ENCODE data around the gene ZNF326.

DNA sequence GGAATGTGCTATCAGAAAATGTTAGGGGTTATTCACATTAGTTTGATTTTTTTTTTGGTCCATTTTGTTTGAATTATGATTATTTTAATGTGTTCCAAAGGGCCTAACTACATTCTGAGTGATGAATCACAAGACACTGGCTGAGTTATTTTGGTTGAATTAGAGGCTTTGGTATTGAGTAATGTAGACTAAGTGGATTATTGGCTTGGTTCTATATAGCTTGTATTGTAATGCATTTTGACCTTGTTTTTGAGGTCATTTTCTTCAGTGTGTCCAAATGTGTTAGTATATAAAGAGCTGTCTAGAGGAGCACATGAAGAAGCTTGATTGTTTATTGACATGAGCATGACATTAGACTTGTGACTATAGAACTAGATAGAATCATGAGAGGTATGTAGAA, 3.4 kb downstream of the ZNF326 start:
- TF ChIP-seq, protein P1, sequence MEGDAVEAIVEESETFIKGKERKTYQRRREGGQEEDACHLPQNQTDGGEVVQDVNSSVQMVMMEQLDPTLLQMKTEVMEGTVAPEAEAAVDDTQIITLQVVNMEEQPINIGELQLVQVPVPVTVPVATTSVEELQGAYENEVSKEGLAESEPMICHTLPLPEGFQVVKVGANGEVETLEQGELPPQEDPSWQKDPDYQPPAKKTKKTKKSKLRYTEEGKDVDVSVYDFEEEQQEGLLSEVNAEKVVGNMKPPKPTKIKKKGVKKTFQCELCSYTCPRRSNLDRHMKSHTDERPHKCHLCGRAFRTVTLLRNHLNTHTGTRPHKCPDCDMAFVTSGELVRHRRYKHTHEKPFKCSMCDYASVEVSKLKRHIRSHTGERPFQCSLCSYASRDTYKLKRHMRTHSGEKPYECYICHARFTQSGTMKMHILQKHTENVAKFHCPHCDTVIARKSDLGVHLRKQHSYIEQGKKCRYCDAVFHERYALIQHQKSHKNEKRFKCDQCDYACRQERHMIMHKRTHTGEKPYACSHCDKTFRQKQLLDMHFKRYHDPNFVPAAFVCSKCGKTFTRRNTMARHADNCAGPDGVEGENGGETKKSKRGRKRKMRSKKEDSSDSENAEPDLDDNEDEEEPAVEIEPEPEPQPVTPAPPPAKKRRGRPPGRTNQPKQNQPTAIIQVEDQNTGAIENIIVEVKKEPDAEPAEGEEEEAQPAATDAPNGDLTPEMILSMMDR (IDR thresholded peaks at IDR 0.05; ENCODE audit: insufficient read depth, low read length, poor library complexity, severe bottlenecking), result no peak
- no peak for TF ChIP-seq EZH2phosphoT487 (conservative IDR thresholded peaks at IDR 0.05; ENCODE audit: low read length)
